GM18508 (cell line): ENCODE results near the gene SHB.

Experiments used
- ATAC-seq: cut with Tn5 transposase; IDR thresholded peaks from one replicate; pipeline ENCODE4 v1.9.1; 2021; ENCODE audit warnings: moderate number of reproducible peaks; ENCODE audit not compliant: insufficient read depth, unreplicated experiment

SHB gene

GRCh38 chr9:38026840-38027527, 42.0 kb downstream of the SHB start:
- no peak for ATAC-seq

DNA sequence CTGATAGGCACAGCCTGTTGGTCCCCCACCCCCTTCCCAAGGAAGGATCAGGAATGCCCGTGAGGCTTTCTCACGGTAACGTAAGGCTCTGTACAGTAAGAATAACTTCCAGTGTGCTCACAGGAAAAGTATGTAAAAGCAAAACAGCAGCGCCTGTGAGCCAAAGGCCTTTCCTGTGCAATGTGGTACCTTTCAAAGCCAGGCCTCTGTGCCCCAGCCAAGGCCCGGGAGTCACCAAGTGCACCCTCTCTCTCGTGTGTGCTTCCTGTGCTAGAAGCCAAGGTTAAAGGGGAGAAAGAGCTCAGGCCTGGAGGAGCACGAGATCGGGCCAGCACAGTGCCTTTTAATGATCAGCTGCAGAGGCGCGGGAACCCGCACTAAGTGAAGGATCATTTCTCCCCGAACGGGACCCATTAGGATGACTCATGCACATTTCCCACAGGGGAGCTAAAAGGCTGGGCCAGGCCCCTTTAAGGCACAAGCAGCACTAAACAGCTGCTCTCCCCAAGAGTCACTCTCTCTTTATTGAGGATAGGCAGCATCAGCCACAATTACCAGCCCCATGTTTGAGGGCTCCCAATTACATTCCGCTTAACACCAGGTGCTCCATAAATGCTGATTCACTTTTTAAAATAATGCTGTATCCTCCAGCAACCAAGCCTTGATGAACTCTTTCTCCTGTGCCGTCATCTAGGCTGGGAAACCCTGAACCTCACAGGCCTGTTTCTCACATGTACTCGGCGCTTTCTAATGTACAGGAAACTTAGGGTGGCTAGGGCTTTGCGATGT, 42.8 kb downstream of the SHB start:
- no peak for ATAC-seq

DNA sequence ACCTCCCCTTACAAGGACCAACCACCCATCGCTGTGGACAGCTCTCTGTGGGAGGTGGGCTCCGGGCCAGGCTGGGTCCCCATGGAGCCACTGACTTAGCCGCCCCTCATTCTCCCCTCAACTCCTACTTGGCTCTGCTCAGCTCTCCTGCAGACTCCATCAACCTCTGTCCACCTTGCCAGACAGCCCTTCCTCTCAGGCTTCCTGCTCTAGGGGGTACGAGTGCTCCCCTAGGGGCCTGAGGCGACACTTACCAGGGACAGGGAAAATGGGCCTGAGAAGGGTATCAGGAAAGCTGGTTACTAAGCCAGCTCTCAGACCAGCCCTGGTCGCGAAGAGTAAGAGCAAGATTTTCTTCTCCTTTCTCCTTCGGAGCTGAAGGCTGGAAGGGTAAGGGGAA, 43.9 kb downstream of the SHB start:
- ATAC-seq, result no peak

DNA sequence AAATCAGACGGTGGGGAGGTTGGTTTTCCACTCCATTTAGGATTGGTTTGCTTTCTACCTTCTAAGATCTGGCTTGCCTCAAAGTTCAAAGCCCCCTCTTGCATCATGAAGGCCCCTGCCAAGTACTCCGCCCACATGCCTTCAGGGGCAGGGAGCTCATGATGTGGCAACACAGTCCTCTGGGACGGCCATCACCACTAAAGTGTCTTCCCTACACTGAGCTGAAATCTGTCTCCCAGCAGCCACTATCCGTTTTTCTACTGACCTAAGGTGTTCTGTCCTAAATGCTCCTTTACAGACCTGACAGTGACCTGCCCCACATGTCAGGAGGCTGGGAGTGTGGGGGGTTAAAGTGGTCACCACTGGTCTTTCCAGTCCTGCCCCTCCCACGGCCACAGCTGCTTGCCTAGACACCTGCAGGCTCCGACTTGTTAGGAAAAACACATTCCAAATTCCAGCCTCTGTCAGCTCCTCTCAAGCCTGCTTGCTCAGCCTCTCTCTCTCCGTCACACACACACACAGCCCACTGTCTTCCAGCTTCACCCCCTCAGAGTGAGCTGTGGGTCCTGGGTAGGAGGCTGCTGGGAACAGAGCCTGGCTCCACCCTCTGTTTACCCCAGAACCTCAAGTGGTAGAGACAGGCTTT, 44.9 kb downstream of the SHB start:
- ATAC-seq, result no peak

- ATAC-seq, result no peak
These were observed 45.4 kb downstream of the SHB start for GRCh38 chr9:38023661-38024035.

DNA sequence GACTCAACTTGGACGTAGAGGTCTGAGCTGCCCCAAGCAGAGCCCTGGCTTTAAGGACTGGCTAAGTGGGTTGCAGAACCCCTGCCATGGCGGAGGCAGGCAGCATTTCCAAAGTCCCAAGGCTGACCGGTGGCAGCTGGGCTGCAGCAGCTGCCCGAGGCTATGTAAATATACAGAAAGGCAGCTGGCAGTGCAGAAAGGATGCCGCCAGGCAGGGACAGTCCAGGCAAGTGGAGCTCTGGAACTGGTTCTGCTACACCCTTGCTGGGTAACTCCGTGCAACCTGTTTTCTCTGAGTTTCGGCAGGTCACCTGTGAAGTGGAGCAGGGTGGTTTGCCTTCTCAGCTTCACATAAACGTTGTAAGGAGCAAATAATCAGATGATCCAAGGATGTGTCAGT, 46.0 kb downstream of the SHB start:
- ATAC-seq, result no peak

GRCh38 chr9:38022203-38022895, 46.7 kb downstream of the SHB start:
- ATAC-seq, result no peak

DNA sequence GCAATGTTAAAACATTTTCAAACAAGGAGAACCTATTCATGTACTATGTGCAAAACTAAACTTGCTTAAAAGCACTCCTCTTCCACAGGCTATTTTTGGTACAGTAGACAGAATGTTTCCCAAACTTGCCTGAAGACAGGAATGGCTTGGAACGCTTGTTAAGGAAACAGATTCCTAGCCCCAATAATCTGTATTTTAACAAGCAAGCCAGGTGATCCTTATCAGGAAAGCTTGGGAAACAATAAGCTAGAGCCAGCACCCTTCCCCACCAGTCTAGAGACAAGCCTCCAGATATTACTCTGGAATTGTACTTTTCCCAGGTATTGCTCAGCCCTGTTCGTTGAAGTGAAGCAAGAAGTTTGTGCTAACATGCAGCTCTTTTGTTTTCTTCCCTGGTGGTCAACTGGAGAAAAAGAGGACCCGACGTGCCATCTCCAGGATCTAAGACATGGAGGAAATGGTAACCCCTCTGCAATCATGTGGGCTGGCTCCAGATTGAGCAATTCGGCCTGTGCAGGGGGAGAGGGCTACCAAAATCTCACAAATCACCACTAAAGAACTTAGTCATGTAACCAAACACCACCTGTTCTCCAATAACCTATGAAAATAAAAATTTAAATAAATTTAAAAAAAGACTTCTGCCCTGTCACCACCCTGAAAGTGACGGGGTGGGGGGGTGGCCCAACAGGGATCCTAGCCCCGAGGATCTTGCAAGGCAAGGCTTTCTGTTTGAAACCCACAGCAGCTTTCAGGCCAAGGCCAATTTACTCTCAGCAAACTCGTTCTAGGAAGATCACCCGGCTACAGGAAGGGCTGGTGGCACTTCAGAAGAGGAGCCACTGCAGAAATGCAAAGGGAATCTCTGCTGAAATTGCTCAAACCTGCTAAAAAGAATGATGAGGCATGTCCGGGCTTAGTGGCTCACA, 48.6 kb downstream of the SHB start:
- ATAC-seq, result no peak

- ATAC-seq, result no peak
These were observed 49.3 kb downstream of the SHB start for GRCh38 chr9:38019731-38020130.

GRCh38 chr9:38018958-38019602, 49.9 kb downstream of the SHB start:
- ATAC-seq, result no peak

- no peak for ATAC-seq
These were observed 50.6 kb downstream of the SHB start for GRCh38 chr9:38018241-38018957.

- no peak for ATAC-seq
These were observed 51.2 kb downstream of the SHB start for GRCh38 chr9:38017885-38018186.

DNA sequence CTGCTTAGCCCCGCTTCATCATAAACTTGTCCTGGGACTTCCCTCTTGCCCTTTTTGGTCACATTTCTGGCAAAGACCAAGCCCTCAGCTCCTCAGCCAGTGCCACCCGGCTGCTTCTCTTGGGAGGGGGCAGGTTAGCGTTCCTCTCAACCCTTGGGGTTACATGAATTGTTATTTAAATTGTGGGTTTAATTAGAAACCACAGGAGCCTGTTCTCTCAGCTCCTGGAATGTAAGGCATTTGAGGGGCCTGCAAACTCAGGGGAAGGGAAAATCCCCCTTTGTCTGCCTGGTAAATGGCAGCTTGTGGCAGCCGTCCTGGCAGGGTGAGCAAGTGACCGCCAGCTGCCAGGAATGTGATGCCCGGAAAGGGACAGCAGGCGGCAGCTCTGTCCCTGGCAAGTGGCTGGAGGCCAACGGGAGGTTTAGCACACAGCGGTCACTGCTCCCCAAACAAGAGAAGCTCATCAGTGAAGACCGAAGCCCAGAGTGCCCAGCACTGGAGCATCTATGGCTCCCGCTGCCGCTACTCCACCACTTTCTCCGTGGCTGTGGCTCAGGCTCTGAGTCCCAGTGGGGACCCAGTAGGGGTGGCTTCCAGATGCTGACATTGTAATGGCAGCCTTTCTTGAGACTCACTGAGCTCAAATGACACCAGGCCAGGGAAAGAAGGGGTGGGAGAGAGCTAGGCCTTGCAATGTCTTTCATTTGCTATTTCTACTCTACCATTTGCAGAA, 51.7 kb downstream of the SHB start:
- no peak for ATAC-seq

DNA sequence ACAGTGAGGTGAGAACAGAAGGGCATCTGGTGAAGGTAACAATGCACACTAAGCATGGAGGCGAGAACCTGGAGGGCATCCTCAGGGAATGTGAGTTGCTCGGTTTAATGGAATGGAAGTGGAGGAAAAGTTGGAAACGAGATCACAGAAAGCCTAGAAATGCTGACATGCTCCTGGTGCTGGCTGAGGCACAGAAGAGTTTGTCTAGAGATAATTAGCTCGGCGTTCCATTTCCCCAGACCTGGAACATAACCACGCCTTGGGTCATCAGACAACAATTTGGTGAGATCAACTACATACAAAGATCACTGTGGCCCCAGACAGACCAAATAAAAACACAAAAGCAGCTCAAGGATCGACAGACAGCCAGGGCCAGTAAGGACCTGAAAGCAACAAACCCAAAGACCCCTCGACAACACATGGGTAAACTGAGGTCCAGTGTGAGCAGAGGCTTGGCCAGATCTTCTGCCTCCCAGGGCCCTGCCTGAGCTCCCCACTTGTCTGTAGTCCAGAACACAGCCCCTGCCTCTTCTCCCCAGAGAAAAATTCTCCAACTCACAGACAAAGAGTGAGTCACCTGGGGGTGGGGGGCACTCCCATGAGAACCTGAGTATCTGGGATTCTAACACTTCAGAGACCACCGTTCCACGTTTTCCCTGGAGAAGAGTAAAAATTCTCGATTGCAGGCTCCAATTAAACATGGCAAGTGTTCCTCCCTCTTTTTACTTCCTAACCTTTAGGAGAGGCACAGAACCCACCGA, 52.5 kb downstream of the SHB start:
- no peak for ATAC-seq

DNA sequence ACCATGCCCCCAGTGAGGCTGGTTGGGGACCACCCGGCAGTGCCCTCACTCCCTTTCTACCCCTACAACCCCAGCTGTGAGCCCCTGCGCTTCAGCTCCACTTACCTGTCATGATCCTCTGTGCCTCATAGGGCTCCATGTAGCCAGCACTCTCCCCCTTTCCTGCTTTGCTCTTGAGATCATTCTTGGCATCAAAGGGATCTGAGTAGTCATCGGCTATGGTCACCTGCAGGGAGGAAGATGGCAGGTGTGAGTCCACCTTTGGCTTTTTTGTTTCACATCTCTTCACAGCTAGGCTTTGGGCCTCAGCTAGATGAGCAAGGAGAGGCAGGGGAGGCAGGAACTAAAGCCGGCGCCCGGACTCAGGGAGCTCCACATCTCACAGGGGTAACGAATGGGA, 53.1 kb downstream of the SHB start:
- ATAC-seq, result no peak

- ATAC-seq, result no peak
These were observed 53.8 kb downstream of the SHB start for GRCh38 chr9:38015266-38015665.

DNA sequence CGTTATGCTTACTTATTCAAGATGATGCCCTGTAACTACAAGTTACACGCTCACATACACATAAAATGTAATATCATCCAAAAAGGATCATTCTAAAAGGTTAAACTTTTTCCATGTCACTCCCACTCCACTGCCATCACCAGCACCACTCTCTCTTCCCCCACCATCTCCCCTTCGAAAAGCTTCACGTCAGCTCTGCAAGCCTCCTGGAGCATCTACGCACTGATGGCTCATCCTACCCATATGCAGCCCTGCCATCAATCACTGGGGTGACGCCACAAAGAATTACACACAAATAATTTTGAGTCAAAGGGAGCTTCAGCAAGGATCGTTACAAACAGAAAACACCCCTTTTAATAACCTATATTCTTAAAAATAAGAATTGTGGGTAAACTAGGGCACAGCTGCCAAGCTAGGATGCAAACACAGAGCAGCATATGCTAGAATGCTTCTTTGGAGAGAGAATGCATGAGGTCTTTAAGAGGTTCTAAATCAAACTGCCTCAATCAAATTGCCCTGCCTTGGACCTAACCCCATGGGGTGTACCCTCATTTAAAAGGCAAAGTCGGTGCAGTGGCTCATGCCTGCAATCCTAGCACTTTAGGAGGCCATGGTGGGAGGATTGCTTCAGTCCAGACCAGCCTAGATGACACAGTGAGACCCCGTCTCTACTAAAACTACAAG, 56.1 kb downstream of the SHB start:
- ATAC-seq, result no peak
